Erythroblast (primary cell): ENCODE results near the gene RICTOR.

ENCODE experiments used
- DNase-seq, 2 experiments: peaks; one replicate each; lab custom pipeline; 2025; lab: John Stamatoyannopoulos, UW
- GATA1 ChIP-seq: IDR thresholded peaks from 2 replicates; pipeline ENCODE4 v1.6.1; 2011; ENCODE audit warnings: low read depth, mild to moderate bottlenecking, control low read depth, low read length, moderate library complexity
- POLR2A ChIP-seq: IDR thresholded peaks from 2 replicates; pipeline ENCODE4 v1.6.1; 2011; ENCODE audit warnings: mild to moderate bottlenecking, low read length

RICTOR gene

DNA sequence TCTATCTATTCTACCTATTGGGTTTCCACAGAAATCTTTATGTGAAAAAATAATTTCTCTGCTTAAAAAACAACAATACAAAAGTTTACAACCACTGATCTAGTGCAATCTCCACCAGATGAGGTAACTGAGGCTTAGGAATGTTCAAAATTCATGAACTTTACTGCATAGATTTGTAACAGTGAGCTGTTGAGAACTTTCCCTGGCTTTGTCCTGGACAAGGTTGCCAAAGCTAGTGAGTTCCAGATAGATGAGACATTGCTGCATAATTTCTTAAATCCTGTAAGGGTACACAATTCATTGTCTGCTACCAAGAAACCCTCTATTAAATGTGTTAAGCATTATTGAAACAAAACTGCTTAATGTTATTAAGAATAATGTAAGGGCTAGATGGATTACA, 125.7 kb downstream of the RICTOR start:
- no peak for TF ChIP-seq POLR2A
- TF ChIP-seq GATA1 = no peak
- DNase-seq = no peak

- no peak for TF ChIP-seq POLR2A
- TF ChIP-seq GATA1 = no peak
- no peak for DNase-seq
These were observed 129.9 kb downstream of the RICTOR start for GRCh38 chr5:38944282-38944681.

DNA sequence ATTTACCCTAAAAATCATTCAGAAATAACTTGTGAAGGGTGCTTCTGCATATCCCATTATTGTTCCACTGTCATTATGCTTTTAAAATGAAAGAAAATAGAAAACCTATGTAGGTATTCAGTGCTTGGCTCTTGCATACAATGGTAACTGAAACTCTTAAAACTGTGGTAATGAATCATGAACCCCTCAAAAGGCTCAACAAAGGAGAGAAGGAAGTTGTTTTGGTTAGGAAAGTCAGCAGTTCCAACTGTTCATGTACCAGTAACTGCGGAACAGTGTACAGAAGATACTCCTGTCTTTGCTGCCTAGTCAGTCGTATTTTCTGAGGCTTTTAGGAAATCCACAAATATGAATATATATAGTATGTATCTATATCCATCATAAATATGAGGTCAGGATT, 132.3 kb downstream of the RICTOR start:
- no peak for DNase-seq
- TF ChIP-seq GATA1 = no peak
- TF ChIP-seq POLR2A = no peak

DNA sequence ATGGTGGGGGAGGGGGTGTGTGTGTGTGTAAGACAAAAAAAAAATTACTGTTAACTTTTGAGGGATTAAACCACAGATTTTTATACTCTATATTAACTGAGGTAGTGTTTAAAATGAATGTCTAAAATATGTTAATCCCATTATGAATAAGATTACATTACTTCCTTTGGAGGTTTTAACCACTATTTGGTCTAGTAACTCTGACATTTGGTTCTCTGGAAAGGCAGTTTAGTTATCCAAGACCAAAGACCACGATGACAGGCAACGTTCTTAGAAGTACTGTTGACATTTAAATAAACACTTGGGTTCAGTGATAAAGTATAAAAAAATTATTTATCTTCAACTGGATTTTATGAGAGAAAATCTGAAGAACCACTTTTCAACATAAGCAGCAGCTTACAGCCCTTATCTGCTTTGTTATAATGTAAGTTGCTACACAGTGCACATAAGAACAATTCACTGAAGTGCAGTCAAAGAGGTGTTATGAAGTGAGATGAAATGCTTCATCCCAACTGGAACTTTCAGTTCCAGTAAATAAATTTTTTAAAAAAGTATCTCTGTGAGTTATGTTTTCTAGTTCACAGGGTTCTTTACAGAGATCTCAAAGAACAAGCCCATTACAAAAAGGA, 133.9 kb downstream of the RICTOR start:
- no peak for DNase-seq
- TF ChIP-seq GATA1 = no peak
- no peak for TF ChIP-seq POLR2A

DNA sequence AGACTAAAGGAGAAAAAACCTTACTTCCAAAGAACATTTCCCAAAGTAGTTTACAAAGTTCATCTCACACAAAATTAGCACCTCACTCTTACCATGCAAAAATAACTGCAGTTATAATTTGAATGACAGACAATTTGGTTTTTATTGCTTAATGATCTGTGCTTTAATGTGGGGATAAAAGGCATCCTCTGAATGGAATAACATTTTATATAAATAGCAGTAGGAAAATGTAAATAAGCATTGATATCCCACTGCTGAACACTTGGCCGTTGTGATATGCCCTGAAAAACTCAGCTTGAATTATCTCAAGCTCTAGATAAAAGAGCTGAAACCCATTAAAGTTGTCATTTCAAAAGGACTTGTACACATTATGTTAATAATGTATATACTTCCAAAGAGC, 135.2 kb downstream of the RICTOR start:
- DNase-seq = no peak
- TF ChIP-seq GATA1 (no peak), POLR2A (no peak)

DNA sequence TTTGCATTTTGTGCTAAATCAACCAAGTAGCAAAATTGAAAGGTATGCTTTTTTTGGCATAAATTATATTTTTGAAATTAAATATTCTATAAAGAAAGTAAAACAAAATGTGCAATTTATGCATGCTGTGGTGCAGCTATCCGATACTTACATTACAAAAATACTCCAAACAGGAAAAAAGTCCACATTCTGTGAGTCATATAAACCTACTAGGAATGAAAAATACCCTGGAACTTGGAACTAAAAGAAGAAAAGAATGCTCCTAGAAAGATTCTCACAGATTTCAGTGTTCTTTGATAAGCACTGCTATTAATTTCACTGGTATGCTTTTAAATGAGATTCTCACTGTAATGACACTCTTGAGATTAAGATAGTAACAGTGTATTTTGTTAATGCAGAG, 135.8 kb downstream of the RICTOR start:
- no peak for TF ChIP-seq GATA1
- no peak for TF ChIP-seq POLR2A
- no peak for DNase-seq

DNA sequence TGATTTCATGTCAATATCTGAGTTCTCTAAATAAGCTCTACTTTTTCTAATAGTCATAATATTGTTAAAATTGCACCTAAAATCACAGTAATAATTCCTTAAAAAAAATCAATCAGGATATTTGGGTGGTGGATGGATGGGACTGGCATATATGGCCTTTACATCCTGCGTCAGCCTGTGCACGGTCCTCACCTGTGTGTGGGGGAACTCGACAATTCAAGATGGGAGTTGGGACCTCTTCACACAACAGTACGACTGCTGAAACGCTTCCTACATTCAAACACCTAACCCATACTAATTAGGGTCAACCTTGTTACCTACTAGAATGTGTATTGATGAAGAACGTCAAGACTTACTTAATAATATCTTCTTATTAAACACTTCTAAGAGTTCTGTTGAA, 137.9 kb downstream of the RICTOR start:
- TF ChIP-seq GATA1 = no peak
- no peak for TF ChIP-seq POLR2A
- DNase-seq = no peak

DNA sequence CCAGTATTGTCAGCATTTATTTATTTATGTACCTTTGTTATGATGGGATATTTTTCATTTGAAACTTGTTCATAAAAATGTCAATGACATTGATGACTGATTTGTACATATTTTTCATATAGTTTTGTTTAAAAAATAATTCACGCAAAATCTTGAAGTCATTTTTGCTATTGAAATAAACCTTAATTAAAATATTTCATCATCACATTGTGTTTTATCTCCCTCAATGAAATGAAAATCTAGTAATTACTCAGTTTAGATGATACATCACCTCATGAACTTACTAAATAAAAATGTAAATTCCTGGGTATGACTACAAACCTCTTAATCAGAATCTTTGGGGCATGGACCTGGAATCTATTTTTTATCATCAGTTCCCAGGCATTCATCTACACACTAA, 138.8 kb downstream of the RICTOR start:
- no peak for DNase-seq
- TF ChIP-seq GATA1 = no peak
- no peak for TF ChIP-seq POLR2A

DNA sequence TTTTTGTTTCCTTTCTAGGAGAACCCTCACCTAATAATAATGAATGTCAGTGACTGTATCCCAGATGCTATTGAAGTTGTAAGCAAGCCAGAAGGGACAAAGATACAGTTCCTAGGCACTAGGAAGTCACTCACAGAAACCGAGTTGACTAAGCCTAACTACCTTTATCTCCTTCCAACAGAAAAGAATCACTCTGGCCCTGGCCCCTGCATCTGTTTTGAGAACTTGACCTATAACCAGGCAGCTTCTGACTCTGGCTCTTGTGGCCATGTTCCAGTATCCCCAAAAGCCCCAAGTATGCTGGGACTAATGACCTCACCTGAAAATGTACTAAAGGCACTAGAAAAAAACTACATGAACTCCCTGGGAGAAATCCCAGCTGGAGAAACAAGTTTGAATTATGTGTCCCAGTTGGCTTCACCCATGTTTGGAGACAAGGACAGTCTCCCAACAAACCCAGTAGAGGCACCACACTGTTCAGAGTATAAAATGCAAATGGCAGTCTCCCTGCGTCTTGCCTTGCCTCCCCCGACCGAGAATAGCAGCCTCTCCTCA, 141.3 kb downstream of the RICTOR start:
- TF ChIP-seq POLR2A (no peak), GATA1 (no peak)
- DNase-seq = peak in 1 of 2 experiments; percentile 4

- TF ChIP-seq GATA1 (no peak), POLR2A (no peak)
- DNase-seq = no peak
These were observed 142.5 kb downstream of the RICTOR start for GRCh38 chr5:38931731-38932130.

- TF ChIP-seq GATA1 (no peak), POLR2A (no peak)
- no peak for DNase-seq
These were observed 144.4 kb downstream of the RICTOR start for GRCh38 chr5:38929838-38930237.

GRCh38 chr5:38927470-38927869, 146.7 kb downstream of the RICTOR start:
- DNase-seq = no peak
- TF ChIP-seq GATA1 (no peak), POLR2A (no peak)

DNA sequence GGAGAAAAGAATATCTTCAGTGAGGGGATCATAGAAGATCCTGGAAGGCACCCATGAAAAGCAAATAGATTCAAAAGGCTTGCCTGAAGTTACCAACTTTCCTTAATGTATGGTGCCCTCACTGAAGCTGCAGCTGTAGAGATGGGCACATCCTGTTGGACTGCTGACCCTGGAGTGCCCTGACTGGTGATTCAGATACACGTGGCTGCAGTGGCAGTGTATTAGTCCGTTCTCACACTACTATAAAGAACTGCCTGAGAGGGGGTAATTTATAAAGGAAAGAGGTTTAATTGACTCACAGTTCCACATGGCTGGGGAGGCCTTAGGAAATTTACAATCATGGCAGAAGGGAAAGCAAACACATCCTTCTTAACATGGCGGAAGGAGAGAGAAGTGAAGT, 148.1 kb downstream of the RICTOR start:
- DNase-seq = no peak
- no peak for TF ChIP-seq POLR2A
- no peak for TF ChIP-seq GATA1

DNA sequence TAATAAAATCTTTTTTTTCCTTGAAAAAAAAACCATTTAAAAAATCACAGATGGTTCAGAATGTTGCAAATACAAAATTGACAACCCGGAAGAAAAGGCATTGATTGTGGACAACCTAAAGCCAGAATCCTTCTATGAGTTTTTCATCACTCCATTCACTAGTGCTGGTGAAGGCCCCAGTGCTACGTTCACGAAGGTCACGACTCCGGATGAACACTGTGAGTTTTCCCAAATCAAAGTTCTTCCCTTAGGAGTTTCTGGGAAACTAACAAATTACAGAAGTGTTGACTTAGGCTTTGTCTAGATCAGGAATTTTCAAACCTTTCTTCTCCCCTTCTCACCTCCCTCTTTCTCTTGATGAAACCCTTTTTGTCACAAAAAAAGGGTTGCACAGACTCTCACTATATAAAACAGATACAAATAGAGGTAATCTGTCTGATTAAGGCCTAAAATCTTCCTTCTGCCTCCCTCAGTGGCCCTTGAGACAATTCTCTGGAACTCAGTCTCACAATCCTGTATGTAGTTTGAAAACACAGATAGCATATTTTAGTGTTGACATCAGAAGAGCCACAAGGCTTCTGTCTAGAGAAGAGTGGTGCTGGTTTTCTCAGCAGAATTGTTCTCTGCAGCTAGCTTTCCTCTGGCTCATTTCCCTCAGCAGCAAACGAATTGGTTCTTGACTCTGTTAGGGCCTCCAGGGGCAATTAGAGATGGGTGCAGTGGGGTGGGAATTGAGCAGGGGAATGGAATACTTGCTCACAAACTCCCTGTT, 148.9 kb downstream of the RICTOR start:
- TF ChIP-seq GATA1 = no peak
- TF ChIP-seq POLR2A = no peak
- DNase-seq = no peak
